ENCODE data around the gene OTX1.
A peak's percentile ranks its signal among the peaks of the same experiment; 100 is the strongest.

Gene OTX1

DNA sequence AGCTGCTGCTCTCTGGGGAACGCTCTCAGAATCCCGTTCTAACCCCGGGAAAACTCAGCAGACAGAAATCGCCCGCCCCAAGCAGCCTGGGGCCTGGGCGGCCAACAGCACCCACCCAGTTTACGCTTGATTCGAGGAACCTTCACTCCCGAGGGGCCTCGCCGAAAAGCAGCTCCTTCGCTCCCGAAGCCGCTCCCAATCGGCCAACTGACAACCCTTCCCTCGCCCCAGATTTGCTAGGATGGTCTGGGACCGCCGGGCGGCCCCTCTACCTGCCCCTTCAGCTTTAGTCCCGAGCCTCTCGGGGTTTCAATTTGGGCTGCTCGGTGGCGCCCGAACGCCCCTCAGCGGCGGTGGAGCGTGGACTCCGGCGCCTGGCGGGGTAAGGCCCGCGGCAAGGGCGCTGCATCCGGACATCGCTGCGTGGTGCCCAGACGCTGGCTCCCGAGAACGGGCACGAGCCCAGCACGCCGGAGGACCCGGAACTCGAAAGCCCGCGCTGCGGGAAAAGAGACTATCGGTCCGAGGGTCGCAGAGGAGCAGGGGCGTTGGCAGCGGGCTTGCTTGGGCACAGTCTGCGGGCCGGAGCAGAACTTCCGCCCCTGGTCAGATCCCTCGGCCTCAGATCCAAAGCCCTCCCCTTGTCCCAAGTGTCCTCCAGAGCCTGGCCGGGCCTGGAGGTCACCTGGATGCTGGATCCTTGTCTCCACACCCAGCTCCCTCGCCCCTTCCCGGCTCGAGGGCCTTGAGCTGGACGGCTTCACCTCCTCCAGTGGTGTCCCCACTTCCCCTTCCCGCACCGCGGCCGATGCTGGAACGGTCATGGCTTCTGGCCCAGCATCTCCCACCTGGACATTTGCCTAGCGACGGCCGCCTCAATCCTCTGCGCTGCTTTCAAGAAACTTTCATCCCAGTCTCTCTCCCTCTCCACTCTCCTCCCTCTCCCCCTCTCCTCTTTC, 3.0 kb upstream of the OTX1 start:
- DNase-seq: no peak

DNA sequence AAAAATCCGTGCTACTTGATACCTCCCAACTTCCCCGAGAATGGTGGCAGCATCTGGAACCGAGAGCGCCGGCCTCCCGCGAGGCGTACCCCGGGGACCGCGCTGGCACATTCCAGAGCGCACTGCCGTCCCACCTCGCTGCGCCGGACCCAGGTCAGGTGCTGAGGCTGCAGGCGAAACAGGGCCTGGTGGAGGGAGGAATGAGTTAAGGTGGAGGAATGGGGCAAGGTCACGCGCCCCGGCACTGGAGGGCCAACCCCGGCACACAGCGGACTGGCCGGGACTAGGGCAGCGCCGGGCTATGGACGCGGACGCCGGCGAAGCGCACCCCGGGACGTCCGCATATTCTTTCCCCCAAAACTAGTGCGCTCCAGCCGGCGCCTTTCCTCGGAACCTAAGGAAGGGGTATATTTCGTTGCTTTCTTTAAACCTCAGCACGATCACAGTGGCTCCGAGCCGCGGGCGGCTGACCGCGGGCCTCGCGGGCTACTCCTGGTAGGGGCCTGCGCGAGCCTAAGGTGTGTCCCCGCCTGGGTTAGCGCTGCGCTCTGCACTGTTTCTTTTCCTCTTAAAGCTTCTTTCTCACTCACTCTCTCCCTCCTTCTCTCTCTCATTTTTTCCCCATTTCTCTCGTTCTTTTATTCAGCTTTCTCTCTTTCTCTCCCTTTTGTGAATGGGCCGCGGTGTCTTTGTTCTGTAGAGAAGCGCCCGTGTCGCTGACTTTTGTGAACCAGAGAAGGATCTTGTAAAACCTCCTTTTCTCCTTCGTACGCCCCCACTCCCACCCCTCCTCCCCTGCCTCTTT, 2.1 kb upstream of the OTX1 start:
- DNase-seq: no peak

DNA sequence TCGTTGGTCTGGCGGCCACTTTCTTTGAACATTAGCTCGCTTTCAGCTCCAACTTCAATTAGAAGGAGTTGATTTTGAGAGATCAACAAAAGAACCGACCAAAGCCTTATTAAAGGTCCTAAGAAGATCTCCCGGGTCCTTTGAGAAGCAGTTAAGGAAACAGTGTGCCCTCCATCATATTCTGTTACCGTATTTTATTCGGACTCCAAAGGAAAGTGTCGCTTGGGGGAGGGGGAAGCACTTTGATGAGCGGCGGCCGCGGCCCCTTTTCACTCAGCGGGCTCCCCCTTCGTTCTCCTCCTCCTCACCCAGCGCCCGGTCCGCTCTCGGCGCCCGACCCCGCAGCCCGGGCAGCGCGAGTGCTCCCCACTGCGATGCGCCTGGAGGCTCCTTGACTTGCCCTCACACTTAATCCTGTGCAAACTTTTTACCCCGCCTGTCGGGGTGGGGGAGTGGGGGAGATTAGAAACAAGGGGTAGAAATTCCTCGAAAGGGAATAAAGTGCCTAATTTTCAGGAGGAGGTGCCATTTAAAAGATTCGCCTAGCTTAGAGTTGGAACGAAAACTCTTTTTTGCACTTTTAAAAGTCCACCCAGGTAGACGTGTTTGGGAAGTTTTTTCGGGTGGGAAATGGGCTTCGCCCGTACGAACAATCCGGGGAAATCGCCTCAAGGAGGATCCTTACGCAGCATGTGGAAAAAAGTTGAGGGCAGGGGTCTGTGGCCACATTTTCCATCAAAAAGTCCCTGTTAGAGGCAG, 1.2 kb upstream of the OTX1 start:
- DNase-seq: no peak

DNA sequence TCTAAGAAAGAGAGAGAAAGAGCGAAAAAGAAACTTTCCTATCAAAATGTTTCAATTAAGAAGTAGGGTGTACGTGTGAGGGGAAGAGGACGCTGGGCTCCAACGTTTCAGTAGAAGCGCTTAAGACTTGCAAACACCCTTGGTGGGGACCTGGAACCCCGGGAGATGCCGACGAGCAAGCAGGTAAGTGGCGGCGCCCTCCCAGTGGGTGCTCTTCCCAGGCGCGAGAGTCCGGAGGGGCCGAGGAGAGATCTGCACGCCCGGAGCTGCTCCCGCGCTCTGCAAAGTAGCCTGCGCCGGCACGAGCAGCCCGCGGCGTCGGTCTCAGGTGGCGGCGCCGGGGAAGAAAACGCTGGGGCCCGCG, 678 bp upstream of the OTX1 start:
- DNase-seq: no peak

DNA sequence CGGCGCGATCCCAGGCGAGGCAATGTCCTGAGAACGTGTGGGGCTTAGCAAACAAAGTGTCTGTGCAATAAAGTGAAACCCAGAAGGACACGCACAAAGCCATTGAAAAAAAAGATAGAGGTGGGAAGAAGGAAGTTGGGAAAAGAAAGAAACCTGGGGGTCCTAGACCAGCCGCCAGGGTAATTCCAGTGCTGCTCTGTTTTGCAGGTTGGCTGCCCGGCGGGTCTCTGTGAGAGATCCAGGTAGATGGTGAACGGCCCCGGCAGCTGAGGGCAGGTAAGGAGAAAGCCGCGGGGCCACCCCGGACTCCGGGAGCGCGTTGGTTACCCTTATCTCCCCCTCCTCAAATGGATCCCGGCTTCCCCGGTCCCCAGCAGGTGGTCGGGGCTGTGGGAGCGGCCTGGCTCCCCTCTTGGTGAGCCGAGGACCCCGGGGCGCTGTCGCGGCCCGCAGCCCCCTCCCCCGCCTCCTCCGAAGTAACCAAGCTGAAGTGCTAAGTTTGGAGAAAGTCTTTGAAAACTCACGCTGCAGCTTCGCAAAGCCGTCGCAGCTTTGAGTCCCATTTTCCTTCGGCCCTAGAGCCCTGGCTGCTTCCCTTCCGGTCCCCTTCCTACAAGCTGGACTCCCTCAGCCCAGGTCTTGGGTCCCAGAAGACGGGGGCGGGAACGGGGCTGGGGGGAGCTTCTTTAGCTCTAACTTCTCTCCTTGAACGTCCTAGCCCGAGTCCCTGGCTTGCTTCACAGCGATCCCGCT, 588 bp downstream of the OTX1 start:
- DNase-seq: no peak

DNA sequence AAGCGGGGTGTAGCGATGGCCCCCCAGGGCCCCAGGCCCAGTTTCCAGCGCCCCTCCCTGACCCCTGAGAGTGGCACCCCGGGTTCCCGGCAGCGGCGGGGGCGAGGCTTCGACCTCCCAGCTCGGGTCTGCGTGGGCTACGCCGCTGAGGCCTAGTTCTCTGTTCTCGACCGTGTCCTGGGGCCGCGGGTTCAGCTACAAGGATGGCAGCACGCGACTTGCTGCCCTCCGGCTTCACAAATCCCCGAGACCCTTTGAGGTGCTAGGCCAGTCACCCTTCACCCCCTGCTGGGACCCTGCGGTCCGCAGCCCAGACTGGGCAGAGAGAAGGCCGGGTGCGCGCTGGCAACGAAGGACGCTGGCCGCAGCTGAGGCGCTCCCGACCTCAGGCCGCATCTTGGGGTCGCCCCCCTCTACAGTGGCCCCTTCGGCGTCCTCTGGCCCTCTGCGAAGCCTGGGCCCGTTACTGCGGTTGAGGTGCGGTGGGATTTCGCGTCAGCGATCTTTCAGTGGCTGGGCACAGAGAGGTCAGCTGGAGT, 1.2 kb downstream of the OTX1 start:
- DNase-seq: no peak

DNA sequence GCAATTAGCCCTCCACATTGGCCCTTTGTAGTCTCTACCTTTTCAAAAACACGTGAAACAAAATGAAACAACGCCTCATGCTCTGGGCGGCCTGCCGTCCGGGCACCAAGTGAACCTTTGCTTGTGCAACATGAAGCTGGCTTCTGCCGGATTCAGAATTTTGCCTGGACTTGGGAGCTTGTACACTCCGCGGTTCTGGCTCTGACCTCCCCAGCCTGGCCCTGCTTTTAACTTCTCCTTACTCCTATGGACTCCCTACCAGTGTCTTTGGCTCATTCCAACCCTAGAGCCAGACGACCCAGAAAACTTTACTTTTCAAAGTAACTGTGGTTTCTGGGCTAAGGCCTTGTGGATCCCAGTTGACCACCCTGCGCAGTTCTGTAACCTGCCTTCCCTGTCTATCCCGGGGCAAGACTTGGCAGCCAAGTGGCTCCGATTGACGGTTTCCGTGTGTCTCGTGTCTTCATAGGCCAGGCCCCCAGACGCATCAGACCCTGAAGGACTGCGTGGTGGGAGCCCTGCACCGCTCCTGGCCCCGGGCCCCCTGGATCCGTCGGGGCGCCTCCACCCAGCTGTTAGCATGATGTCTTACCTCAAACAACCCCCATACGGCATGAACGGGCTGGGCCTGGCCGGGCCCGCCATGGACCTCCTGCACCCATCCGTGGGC, 1.9 kb downstream of the OTX1 start:
- no peak for DNase-seq

DNA sequence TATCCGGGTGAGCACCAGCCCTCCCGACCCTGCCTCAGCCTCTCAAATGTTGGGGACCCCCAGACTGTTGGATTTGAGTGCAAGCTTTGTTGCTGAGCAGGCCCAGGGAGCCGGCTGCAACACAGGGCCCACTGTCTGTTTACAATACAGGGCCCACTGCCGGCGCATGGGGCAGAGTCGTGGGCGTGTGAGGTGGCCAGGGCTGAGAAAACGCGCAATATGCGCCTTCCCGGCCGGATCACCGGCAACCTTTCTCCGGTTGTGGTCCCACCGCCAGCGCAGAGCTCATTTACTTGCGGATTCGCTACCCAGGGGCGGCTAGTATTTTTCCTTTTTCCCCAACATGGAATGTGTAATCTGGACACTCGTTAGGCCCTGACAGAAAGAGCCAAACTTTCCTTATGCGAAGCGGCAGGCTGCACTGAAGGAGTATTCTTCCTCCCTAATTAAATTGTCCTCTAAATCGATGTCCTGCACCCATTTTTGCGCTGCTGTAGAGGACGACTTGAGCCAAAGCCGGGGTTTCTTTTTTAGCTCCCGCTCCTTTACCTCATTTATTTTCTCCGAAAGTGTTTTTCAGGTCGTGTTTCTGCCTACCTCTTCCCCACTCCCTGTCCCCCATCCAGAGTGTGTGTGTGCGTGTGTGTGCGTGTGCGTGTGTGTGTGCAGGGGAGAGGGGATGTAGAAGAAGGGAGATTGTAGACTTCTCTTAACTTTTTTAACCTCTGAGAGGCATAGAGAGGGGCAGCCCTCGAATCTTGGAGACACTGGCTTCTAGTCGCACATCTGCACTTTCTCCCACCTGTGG, 2.7 kb downstream of the OTX1 start:
- DNase-seq: no peak

DNA sequence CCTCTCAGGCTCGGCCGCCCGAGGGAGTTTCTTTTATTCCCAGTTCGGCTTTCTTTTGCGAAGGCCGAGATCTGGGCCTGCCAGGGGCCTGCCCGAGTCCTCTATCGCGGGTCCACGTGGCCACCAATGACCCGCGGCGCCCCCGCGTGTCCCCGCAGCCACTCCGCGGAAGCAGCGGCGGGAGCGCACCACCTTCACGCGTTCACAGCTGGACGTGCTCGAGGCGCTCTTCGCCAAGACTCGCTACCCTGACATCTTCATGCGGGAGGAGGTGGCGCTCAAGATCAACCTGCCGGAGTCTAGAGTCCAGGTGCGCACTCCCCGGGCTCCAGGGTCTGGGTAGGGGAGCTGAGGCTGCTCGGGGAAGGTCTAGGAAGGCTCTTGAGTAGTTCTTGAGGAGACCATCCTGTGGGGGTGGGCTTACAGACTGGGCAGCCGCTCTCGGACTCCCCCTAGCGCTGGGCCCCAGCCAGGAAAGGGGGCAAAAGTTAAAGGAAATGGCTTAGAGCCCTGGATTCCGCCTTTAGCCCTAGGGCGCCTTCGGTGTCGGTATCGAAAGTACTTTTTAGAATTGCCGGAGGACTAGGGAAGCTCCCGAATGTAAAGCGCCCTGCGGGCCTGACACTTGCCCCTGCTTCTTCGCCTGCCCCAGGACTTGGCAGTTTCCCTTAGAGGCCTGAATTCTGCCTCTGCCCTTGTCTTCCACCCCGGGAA, 3.4 kb downstream of the OTX1 start:
- DNase-seq: no peak

DNA sequence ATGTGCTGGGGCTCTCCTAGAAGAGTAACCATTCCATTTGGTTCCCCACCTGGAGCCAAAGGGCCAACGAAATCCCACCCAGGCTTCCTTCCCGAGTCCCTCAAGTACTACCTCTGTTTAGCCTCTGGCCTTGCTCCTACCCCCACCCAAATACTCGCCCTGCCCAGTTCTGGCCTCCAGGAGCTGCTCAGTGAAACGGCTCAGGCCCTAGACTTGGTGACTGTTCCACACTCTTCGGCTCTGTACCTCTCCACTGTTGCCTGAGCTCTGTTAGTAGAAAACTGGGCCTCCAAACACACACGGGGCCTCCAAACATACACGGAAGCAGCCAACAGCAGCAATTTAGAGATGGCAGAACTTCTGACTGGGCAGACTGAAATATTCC, 4.2 kb downstream of the OTX1 start:
- no peak for DNase-seq

DNA sequence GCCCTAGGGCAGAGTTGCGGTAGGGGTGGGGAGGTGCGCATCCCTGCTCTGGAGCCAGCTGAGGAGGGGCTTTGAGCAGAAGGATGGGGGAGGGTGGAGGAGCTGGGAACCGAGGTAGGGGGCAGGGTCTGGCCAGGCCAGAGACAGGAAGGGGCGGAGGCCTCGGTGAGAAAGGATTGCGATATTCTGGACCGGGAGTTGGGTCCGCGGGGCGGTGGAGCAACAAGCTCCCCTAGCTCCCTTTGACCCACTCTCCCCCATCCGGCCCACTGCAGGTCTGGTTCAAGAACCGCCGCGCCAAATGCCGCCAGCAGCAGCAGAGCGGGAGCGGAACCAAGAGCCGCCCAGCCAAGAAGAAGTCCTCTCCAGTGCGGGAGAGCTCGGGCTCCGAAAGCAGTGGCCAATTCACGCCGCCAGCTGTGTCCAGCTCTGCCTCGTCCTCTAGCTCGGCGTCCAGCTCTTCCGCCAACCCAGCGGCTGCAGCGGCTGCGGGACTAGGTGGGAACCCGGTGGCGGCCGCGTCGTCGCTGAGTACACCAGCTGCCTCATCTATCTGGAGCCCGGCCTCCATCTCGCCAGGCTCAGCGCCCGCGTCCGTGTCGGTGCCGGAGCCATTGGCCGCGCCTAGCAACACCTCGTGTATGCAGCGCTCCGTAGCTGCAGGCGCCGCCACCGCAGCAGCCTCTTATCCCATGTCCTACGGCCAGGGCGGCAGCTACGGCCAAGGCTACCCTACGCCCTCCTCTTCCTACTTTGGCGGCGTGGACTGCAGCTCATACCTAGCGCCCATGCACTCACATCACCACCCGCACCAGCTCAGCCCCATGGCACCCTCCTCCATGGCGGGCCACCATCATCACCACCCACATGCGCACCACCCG, 4.8 kb downstream of the OTX1 start:
- DNase-seq: no peak

DNA sequence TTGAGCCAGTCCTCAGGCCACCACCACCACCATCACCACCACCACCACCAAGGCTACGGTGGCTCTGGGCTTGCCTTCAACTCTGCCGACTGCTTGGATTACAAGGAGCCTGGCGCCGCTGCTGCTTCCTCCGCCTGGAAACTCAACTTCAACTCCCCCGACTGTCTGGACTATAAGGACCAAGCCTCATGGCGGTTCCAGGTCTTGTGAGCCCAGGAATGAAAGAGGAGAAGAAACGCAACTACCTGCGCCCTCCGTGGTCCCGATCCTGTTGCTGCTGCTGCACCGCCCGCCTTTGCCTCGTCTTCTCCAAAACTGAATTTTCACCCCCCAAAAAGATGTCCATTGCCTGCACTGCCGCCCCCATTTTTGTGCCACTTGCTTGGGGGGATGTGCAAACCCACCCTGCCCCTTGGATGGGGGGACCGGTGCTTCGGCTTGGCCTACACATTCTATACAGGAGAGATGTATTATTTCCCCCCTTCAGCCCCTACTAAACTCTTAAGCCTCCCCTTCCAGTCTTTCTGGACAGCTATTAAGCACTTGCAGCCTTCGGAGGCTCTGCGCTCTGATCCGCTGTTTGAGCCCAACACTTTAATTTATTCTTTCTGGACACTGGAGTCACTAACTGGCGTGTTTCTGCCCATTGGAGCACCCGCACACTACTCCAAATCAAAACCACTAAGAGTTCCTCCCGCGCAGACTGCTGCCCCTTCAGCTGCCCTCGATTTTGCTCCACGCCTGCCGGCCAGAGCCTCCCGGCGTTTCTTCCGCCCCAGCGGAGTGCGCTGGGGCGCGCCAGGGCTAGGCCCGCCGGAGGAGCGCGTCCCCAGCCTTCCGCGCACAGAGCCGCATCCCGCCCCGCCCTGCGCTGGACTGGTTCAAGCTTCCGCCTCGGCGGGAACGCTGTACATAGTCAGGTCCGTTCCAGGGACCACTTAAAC, 5.7 kb downstream of the OTX1 start:
- DNase-seq: peak; percentile 24 to 38

DNA sequence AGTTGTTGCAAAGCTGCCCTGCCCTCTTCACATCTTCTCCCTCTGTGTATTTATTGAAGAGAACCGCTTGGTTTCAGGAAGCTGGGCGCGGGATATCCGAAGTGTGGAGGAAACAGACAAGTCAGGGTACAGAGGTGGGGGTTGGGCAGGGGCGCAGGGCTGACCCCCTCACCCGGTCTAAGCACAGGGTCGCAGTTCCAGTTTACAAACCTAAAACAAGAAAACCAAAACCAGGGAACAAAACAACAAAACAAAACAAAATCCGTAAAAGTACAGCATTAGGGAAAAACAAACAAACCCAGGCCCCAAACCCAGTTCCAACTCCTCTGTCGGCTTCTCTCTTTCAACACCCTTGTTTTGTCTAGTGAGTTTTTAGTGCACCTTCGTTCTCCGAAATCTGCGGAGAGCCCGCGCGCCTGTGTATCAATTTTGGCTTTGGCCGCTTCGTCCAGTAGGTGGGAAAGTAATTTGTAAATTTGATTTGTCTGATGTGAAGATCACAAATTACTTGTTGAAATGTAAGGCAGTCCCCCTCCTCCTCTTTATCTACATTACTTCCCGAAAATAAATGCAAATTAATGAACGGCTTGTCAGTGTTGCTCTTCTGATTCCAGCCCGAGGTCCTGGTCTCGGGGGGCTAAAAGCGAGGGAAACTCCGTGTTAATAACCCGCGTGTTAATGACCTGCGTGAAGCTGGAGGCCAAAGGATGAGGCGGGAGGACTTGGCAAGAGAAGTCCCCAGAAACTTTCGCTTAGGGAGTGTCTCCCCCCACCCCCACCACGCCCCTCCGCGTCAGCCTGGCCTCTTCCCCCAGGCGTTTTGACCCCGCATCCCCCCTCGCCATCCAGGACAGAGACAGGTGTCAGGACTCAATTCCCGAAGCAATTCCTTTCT, 6.9 kb downstream of the OTX1 start:
- no peak for DNase-seq

DNA sequence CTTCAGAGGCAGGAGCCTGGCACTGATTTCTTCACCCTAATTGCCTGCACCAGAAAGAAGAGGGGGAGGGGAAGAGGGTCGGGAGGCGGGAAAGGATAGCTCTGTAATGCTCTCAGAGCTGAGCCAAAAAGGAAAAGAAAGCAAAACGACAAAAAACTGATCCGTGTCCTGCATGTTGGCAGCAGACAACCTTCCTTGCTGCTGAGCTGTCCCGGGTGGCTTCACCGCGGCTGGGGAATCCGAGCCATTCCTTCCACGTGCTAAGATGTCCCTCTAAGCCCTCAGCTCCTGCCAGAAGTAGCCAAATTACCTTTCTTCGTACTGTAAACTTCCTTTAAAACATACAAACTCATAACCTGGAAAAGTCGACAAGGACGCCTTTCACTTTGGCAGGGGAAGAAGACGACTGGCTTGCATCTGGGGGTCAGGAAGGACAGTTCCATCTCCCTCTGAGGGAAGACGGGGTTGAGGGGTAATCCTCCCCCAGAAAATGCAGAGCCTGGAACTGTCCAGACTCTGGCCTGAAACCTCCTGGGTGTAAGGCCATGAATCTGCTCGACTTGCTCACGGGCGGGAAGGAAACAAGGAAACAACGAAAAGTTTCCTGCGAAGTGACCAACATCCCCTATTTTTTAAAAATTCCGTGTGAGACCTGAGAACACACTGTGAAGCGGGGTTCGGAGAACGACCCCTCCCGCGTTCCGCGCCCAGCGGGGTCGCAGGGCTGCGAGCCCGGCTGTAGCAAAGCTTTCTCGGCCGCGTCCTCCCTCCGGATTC, 7.7 kb downstream of the OTX1 start:
- no peak for DNase-seq

DNA sequence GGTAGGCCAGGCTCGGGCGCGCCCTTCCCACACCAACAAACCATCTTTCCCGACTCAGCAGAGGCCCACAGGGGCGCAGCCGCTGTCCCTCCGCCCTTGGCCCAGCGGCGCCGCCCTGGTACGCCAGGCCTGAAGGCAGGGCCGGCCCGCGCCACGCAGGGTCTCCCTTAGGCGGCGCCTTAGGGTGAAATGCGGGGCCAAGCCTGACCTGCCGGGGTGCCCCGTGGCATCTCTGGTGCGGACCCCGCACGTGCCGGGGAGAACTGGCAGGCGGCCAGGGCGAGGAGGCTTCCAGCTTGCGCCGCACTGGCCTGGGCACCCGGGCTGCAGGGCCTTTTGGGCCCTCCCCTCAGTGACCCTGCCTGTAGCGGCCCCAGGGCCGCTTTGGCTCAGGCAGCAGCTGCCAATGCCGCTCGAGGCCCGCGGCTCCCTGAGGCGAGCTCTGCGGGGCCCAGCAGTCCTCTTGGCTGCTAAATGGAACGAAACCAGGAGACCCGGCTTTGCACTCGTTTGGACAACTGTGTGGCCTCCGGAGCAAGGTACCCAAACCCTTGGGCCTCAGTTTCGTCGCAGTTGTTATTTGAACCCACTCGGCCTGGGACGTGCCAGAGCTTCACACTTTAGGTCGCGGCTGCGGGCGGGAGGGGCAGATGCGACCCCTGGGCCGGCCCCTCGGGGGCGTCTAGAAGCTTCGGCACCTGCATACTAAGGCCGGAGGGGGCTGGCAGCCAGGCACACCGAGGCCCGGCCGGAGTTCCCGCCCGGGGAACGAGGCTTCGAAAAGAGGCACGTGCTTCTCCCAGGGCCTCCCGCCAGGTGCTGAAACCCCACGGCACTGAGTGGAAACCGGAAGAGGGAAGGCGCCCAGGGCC, 8.5 kb downstream of the OTX1 start:
- DNase-seq: no peak
